Kidney capillary endothelial cell (primary cell): Measurements from ENCODE around the gene FBXL7.

Source experiments
- DNase-seq: peaks from one replicate; pipeline ENCODE4 v3.0.0-alpha.2; 2018; ENCODE audit warnings: low spot score

The FBXL7 gene

GRCh38 chr5:15897656-15898055, 397.7 kb downstream of the FBXL7 start:
- DNase-seq: no peak

- DNase-seq: no peak
Measured at GRCh38 chr5:15898641-15899040, 398.7 kb downstream of the FBXL7 start.

- DNase-seq: no peak
Measured at GRCh38 chr5:15899481-15899880, 399.5 kb downstream of the FBXL7 start.

GRCh38 chr5:15901151-15901550, 401.2 kb downstream of the FBXL7 start:
- no peak for DNase-seq

- DNase-seq: peak; percentile 30
Measured at GRCh38 chr5:15902066-15902465, 402.1 kb downstream of the FBXL7 start.

- DNase-seq: no peak
Measured at GRCh38 chr5:15904899-15905830, 405.2 kb downstream of the FBXL7 start.

- DNase-seq: no peak
Measured at GRCh38 chr5:15914638-15915037, 414.7 kb downstream of the FBXL7 start.

GRCh38 chr5:15926586-15926985, 426.6 kb downstream of the FBXL7 start:
- DNase-seq: no peak

GRCh38 chr5:15927710-15928380, 427.9 kb downstream of the FBXL7 start:
- no peak for DNase-seq

GRCh38 chr5:15929611-15930263, 429.8 kb downstream of the FBXL7 start:
- DNase-seq: no peak

- no peak for DNase-seq
Measured at GRCh38 chr5:15932066-15932465, 432.1 kb downstream of the FBXL7 start.

GRCh38 chr5:15933259-15934207, 433.6 kb downstream of the FBXL7 start:
- no peak for DNase-seq

- no peak for DNase-seq
Measured at GRCh38 chr5:15936505-15937245, 436.7 kb downstream of the FBXL7 start.

- DNase-seq: no peak
Measured at GRCh38 chr5:15937708-15938107, 437.7 kb downstream of the FBXL7 start.

GRCh38 chr5:15938186-15938585, 438.2 kb downstream of the FBXL7 start:
- DNase-seq: no peak

GRCh38 chr5:15938961-15939360, 439.0 kb downstream of the FBXL7 start:
- peak; percentile 87 for DNase-seq

- no peak for DNase-seq
Measured at GRCh38 chr5:15940905-15941304, 440.9 kb downstream of the FBXL7 start.

GRCh38 chr5:15943487-15943886, 443.5 kb downstream of the FBXL7 start:
- no peak for DNase-seq

- DNase-seq: no peak
Measured at GRCh38 chr5:15946026-15946425, 446.0 kb downstream of the FBXL7 start.

GRCh38 chr5:15948190-15948589, 448.2 kb downstream of the FBXL7 start:
- DNase-seq: no peak

GRCh38 chr5:15951126-15951525, 451.1 kb downstream of the FBXL7 start:
- no peak for DNase-seq
